K562 (cell line): Measurements from ENCODE around the gene IPO8. TPM values are rescaled to one million over a fixed set of nuclear protein-coding genes. Genes with fewer than 3 reads are reported as not detected.

Experiments used
- ATAC-seq: fragments of 200-7000 bp; cut with Tn5 transposase; 3 replicates; pipeline ENCODE4 v1.9.1; 2020; ENCODE audit warnings: moderate library complexity
- BruUV-seq: library from RNA; stranded (reverse); fragments of 400-500 nt; replicated peaks from 2 replicates; lab custom pipeline; 2021; lab: Mats Ljungman, UMichigan
- CTCF ChIA-PET: fragments of 300-600 bp; formaldehyde crosslinking; extraction: SDS; loops from one replicate; lab custom pipeline; 2021; ENCODE audit warnings: low intra/inter-chr PET ratio; lab: Yijun Ruan, JAX
- POLR2A ChIA-PET: fragments of 300-600, 350-650 bp; sonication (Branson Sonifier 250); formaldehyde crosslinking; extraction: SDS; loops from one replicate; lab custom pipeline; 2021; ENCODE audit warnings: antibody characterized with exemption, inconsistent platforms; lab: Yijun Ruan, JAX
- DNase-seq, 4 experiments: peaks; one replicate each; pipeline versions ENCODE4 v3.0.0 to v3.0.0-alpha.2; 2011 to 2018; ENCODE audit warnings: low spot score in 3 of 4, mixed read lengths in 3 of 4; ENCODE audit errors: extremely low read depth in 1 of 4
- FAIRE-seq: peaks from 2 replicates; lab custom pipeline; 2011; peaks lifted over from hg19 to GRCh38; lab: Jason Lieb, UNC
- H2AFZ ChIP-seq: 2 replicates; pipeline ENCODE4 v1.6.0; 2011; ENCODE audit warnings: low read depth, low read length, control low read depth, inconsistent platforms
- H3K27ac ChIP-seq: fragments of 200-600 bp; 3 replicates; pipeline ENCODE4 v1.8.0; 2011; ENCODE audit warnings: low read depth, mild to moderate bottlenecking, control low read depth, inconsistent platforms, low read length, moderate library complexity, mixed read lengths; ENCODE audit errors: extremely low read depth
- H3K27me3 ChIP-seq, 2 experiments: fragments of 300-600 bp in 1 of 2; 2 replicates in 1 of 2; 3 replicates in 1 of 2; pipeline versions ENCODE4 v1.6.0 to v1.8.0; 2011; ENCODE audit warnings: inconsistent platforms in 2 of 2, low read length in 2 of 2, mild to moderate bottlenecking in 1 of 2, mixed read lengths in 1 of 2, moderate library complexity in 1 of 2; ENCODE audit not compliant: control insufficient read depth in 2 of 2, insufficient read depth in 2 of 2
- H3K36me3 ChIP-seq: fragments of 300-600 bp; 3 replicates; pipeline ENCODE4 v1.8.0; 2011; ENCODE audit warnings: mild to moderate bottlenecking, low read length, inconsistent platforms; ENCODE audit not compliant: control insufficient read depth, insufficient read depth
- H3K4me1 ChIP-seq, 2 experiments: fragments of 200-600 bp in 1 of 2; replicated peaks in 1 of 2; 2 replicates in 1 of 2; 3 replicates in 1 of 2; pipeline versions ENCODE4 v1.5.1 to v1.8.0; 2011; ENCODE audit warnings: inconsistent platforms in 2 of 2, low read length in 2 of 2, mild to moderate bottlenecking in 1 of 2, mixed read lengths in 1 of 2, moderate library complexity in 1 of 2; ENCODE audit not compliant: control insufficient read depth in 2 of 2, insufficient read depth in 2 of 2
- H3K4me2 ChIP-seq: 2 replicates; pipeline ENCODE4 v1.6.1; 2011; ENCODE audit warnings: low read length, control low read depth, inconsistent platforms, mixed read lengths; ENCODE audit not compliant: insufficient read depth
- H3K4me3 ChIP-seq: fragments of 200-600 bp; sonication (generic), shearing (Covaris generic); 2 replicates; pipeline ENCODE4 v1.5.1; 2016; ENCODE audit warnings: control low read depth, inconsistent platforms
- H3K79me2 ChIP-seq: fragments of 200-600 bp; 3 replicates; pipeline ENCODE4 v1.8.0; 2011; ENCODE audit warnings: low read length, inconsistent platforms; ENCODE audit not compliant: control insufficient read depth, insufficient read depth
- H3K9ac ChIP-seq, 2 experiments: 2 replicates each; pipeline versions ENCODE4 v1.6.0 to v1.6.1; 2011; ENCODE audit warnings: low read depth in 2 of 2, low read length in 2 of 2, control low read depth in 1 of 2, inconsistent platforms in 1 of 2, mild to moderate bottlenecking in 1 of 2, mixed read lengths in 1 of 2; ENCODE audit not compliant: insufficient read depth in 1 of 2
- H3K9me1 ChIP-seq: one replicate; pipeline ENCODE4 v1.6.0; 2011; ENCODE audit warnings: inconsistent platforms, mild to moderate bottlenecking, low read length, moderate library complexity; ENCODE audit not compliant: control insufficient read depth, insufficient read depth
- H3K9me3 ChIP-seq: replicated peaks from 2 replicates; pipeline ENCODE4 v1.5.1; 2011; ENCODE audit warnings: low read depth, low read length, inconsistent platforms; ENCODE audit not compliant: control insufficient read depth, insufficient read depth
- H4K20me1 ChIP-seq: replicated peaks from 2 replicates; pipeline ENCODE4 v1.6.1; 2011; ENCODE audit warnings: low read length, inconsistent platforms, mixed read lengths; ENCODE audit not compliant: control insufficient read depth, insufficient read depth
- CGGBP1 ChIP-seq: fragments of 250-450 bp; sonication (Bioruptor Pico); IDR thresholded peaks from 2 replicates; pipeline ENCODE4 v1.9.0; 2021; ENCODE audit warnings: mild to moderate bottlenecking
- FOS ChIP-seq: IDR thresholded peaks from 3 replicates; pipeline ENCODE4 v1.6.1; 2011; ENCODE audit not compliant: insufficient read length; ENCODE audit errors: extremely low read depth
- GATA2 ChIP-seq: sonication (generic); formaldehyde crosslinking; IDR thresholded peaks from 2 replicates; pipeline ENCODE4 v1.4.0; 2020; ENCODE audit warnings: mild to moderate bottlenecking, missing genetic modification reagents
- HNRNPLL ChIP-seq: fragments of 200-400 bp; formaldehyde crosslinking; IDR thresholded peaks from 2 replicates; pipeline ENCODE4 v1.6.1; 2017; ENCODE audit warnings: low read length, low read depth, mild to moderate bottlenecking; ENCODE audit not compliant: poor library complexity, severe bottlenecking
- NR2C1 ChIP-seq, 2 experiments: fragments of 450-650 bp; IDR thresholded peaks; 2 replicates each; pipeline ENCODE4 v1.6.1; 2017; ENCODE audit warnings: mild to moderate bottlenecking in 2 of 2, antibody characterized with exemption in 1 of 2, inconsistent platforms in 1 of 2, missing compliant biosample characterization in 1 of 2, missing genetic modification characterization in 1 of 2
- ZNF408 ChIP-seq: fragments of 250-450 bp; sonication (Bioruptor Pico); IDR thresholded peaks from 2 replicates; pipeline ENCODE4 v1.4.0; 2020; ENCODE audit warnings: low read depth, mild to moderate bottlenecking, moderate library complexity
- WGBS: fragments of 100-300 bp; shearing (Covaris generic); methylation state at CpG from one replicate; pipeline ENCODE4 v1.1.6; 2016; ENCODE audit warnings: low coverage, mixed read lengths; ENCODE audit not compliant: insufficient coverage; ENCODE audit errors: missing lambda C conversion rate; 5-methylcytosine and 5-hydroxymethylcytosine counted together
- in situ Hi-C: fragments of 300-500 bp; cut with MboI; formaldehyde crosslinking; loops from 4 replicates; pipeline ENCODE4 v1.15.0; 2018; ENCODE audit warnings: inconsistent platforms, mixed read lengths
- intact Hi-C: fragments of 100-400 bp; cut with micrococcal nuclease; formaldehyde crosslinking; loops from 2 replicates; pipeline ENCODE4 v1.14.2; 2022
- polyA plus RNA-seq, 8 experiments: library from polyadenylated mRNA; depleted of rRNA in 4 of 8; stranded (reverse) in 5 of 8; unstranded in 3 of 8; fragments of >200 nt; fragmentation: Nextera tagmentation in 2 of 8; fragmentation: Illumina TruSeq in 1 of 8; extraction: Ambion mirVana in 2 of 8; extraction: Trizol in 1 of 8; gene quantifications; 2 replicates each; pipeline versions ENCODE4 v1.2.1 to v1.2.3, GENCODE V29; 2011 to 2014; ENCODE audit warnings: inconsistent platforms in 1 of 8, missing spikeins in 1 of 8
- total RNA-seq, 7 experiments: library from RNA; depleted of rRNA in 6 of 7; stranded (reverse); fragments of >200 nt in 6 of 7; fragmentation: Illumina TruSeq in 2 of 7; extraction: Trizol in 2 of 7; gene quantifications; 2 replicates each; pipeline versions ENCODE4 v1.2.1 to v1.2.3, GENCODE V29; 2011 to 2021; ENCODE audit warnings: low replicate concordance in 1 of 7

IPO8 gene
- total and polyA plus RNA-seq, 9 of the 15 experiments (the other 6 are each of a cell fraction or from before 2014, with no cell fraction given), result 6.5 to 39.6 (median 24.7) TPM

GRCh38 chr12:30739020-30739419 lies 43.4 kb upstream of the IPO8 start:
- H3K9ac ChIP-seq, result no peak overlapping the region
- H3K9me1 ChIP-seq, result no peaks in the 10 kb centered on the region
- H3K79me2 ChIP-seq, result no peaks in the 10 kb centered on the region
- no peak for DNase-seq
- no peak for FAIRE-seq
- H3K4me3 ChIP-seq, result no peak overlapping the region
- H3K4me2 ChIP-seq, result no peak overlapping the region
- ChIA-PET CTCF (no interaction called here), POLR2A (no interaction called here)
- intact Hi-C loops, result no loop called here
- no peak for ATAC-seq
- no TSS peak for BruUV-seq
- H3K9me3 ChIP-seq, result no peaks in the 10 kb centered on the region
- H3K36me3 ChIP-seq, result no peaks in the 10 kb centered on the region; the same call in 2 of the 3 replicates
- H2AFZ ChIP-seq, result no peak overlapping the region
- in situ Hi-C loops, result no loop called here
- no peaks in the 10 kb centered on the region for H3K27me3 ChIP-seq
- no peak for TF ChIP-seq FOS
- TF ChIP-seq GATA2, result no peak
- no peak for TF ChIP-seq NR2C1 (IDR thresholded peaks at IDR 0.05)
- TF ChIP-seq NR2C1 (tag; IDR thresholded peaks at IDR 0.05), result no peak
- no peak for TF ChIP-seq HNRNPLL
- TF ChIP-seq ZNF408, result no peak
- TF ChIP-seq CGGBP1 (CRISPR knock-in tag), result no peak
- TF ChIP-seq, all 486 proteins: peak for 0
- no peaks in the 10 kb centered on the region for H3K4me1 ChIP-seq
- whole genome bisulfite sequencing, result 59% methylated on average over 2 of the region's 2 CpGs
- H3K27ac ChIP-seq, result no peak overlapping the region
- H4K20me1 ChIP-seq, result no peaks in the 10 kb centered on the region
